Femur (tissue), 1 donor: Measurements from ENCODE around the gene SMARCA1.
"Not testable (repeated sequence)": the region's sequence is repeated elsewhere in the genome, so short reads cannot be mapped to it uniquely, and the experiment has no call there.

ENCODE experiments used
- DNase-seq: peaks from one replicate; pipeline ENCODE4 v3.0.0-alpha.2; 2017

The SMARCA1 gene

GRCh38 chrX:129523079-129523911, at the start of gene SMARCA1:
Gene SMARCA1, minus strand, starts transcription at chrX:129523490. Its CDS starts 120 bp downstream, at chrX:129523370.
- peak; percentile 88 for DNase-seq

- DNase-seq: no peak
Measured at GRCh38 chrX:129572422-129572821, 49.1 kb upstream of the SMARCA1 start.

- DNase-seq: no peak
Measured at GRCh38 chrX:129568349-129568748, 45.1 kb upstream of the SMARCA1 start.

- DNase-seq: peak; percentile 31
Measured at GRCh38 chrX:129566073-129566472, 42.8 kb upstream of the SMARCA1 start.

GRCh38 chrX:129565046-129565650, 41.9 kb upstream of the SMARCA1 start:
- DNase-seq: peak; percentile 71

- DNase-seq: not testable (repeated sequence)
Measured at GRCh38 chrX:129564345-129564744, 41.1 kb upstream of the SMARCA1 start.

GRCh38 chrX:129561453-129561852, 38.2 kb upstream of the SMARCA1 start:
- no peak for DNase-seq

GRCh38 chrX:129559783-129560182, 36.5 kb upstream of the SMARCA1 start:
- no peak for DNase-seq

GRCh38 chrX:129557844-129558480, 34.7 kb upstream of the SMARCA1 start:
- DNase-seq: no peak

GRCh38 chrX:129556806-129557315, 33.6 kb upstream of the SMARCA1 start:
- DNase-seq: no peak

GRCh38 chrX:129554816-129555215, 31.5 kb upstream of the SMARCA1 start:
- not testable (repeated sequence) for DNase-seq

GRCh38 chrX:129553619-129554288, 30.5 kb upstream of the SMARCA1 start:
- no peak for DNase-seq

GRCh38 chrX:129549124-129549523, 25.8 kb upstream of the SMARCA1 start:
- no peak for DNase-seq

GRCh38 chrX:129545408-129545807, 22.1 kb upstream of the SMARCA1 start:
- no peak for DNase-seq

- DNase-seq: no peak
Measured at GRCh38 chrX:129544780-129545179, 21.5 kb upstream of the SMARCA1 start.

- peak; percentile 19 for DNase-seq
Measured at GRCh38 chrX:129540722-129541184, 17.5 kb upstream of the SMARCA1 start.

GRCh38 chrX:129540068-129540653, 16.9 kb upstream of the SMARCA1 start, which contains the start of gene OCRL:
Gene OCRL, plus strand, starts transcription at chrX:129540259. Its CDS starts 181 bp downstream, at chrX:129540440.
- peak; percentile 82 for DNase-seq

GRCh38 chrX:129534816-129535578, 11.7 kb upstream of the SMARCA1 start:
- DNase-seq: no peak

- DNase-seq: no peak
Measured at GRCh38 chrX:129531132-129531531, 7.8 kb upstream of the SMARCA1 start.

GRCh38 chrX:129530410-129530809, 7.1 kb upstream of the SMARCA1 start:
- no peak for DNase-seq

GRCh38 chrX:129529685-129530281, 6.5 kb upstream of the SMARCA1 start:
- no peak for DNase-seq
